Spleen (tissue), 7 donors: Measurements from ENCODE around the gene CMTM8.

Experiments used
- CTCF ChIP-seq, 11 experiments: fragments of 200-600 bp in 7 of 11; fragments of 450-650 bp in 4 of 11; sonication (generic) in 4 of 11; IDR thresholded peaks in 8 of 11; conservative IDR thresholded peaks in 3 of 11; 1 replicate in 7 of 11; 2 replicates in 4 of 11; pipeline versions ENCODE4 v1.4.0 to v1.8.0; 2016 to 2021; ENCODE audit warnings: antibody characterized with exemption in 11 of 11, inconsistent platforms in 4 of 11, mild to moderate bottlenecking in 1 of 11
- POLR2A ChIP-seq, 3 donors: fragments of 450-650 bp; IDR thresholded peaks; one replicate each; pipeline ENCODE4 v1.5.1; 2017; ENCODE audit warnings: antibody characterized with exemption in 3 of 3, mild to moderate bottlenecking in 1 of 3
- donor health status: DM: no; HTN: no; CAD: no; lungs with moderate emphysema.
- donor health status: DM: no; HTN: no; CAD: no.
- donor health status: DM: no; HTN: no; CAD: no.

DNA sequence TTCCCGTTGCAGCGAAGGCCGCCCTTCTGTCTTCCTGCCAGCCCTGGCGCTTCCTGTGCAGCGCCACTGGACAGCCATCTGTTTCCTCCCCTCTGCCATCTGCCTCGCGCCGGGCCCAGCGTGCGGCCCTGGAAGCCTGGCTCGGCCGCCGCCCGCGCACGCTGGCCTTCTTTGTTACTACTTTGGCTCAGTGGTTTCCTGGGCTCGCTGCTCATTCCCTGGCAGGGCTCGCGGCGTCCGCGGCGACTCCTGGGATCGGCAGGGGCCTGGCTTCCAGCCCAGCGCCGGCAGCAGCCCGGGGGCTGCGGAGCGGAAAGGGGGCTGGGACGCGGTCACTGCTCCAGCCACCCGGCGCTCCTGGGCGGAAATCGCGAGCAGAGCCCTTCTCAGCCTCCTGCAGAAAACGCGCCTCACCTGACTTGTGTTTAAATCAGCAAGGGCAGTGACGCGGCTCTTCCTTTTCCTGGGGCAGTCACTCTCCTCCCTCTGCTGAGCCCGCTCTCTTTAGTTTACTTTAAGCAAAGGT lies 163.1 kb downstream of the CMTM8 start:
- TF ChIP-seq POLR2A (IDR thresholded peaks at IDR 0.05) (peak in 1 of 3 donors; percentile 31), CTCF (IDR thresholded peaks at IDR 0.05 in 8 of 11, conservative IDR thresholded peaks at IDR 0.05 in 3 of 11) (peak in 2 of 11 experiments; percentile 14 to 18)
